Activated T-cell treated with anti-CD3 and anti-CD28 coated beads, Interleukin-2, amount 50 U/mL, for 24 hours (primary cell): ENCODE data around the gene ZRANB1.

Source experiments
- DNase-seq: peaks from one replicate; pipeline ENCODE4 v3.0.0-alpha.2; 2020
- H3K27ac Mint-ChIP-seq: 2 replicates; pipeline ENCODE4 v1.8.0; 2020; ENCODE audit warnings: mild to moderate bottlenecking, mixed read lengths
- H3K27me3 Mint-ChIP-seq: 2 replicates; pipeline ENCODE4 v1.8.0; 2020; ENCODE audit warnings: mixed read lengths
- H3K36me3 Mint-ChIP-seq: 2 replicates; pipeline ENCODE4 v1.8.0; 2020; ENCODE audit warnings: low read depth, mixed read lengths
- H3K4me1 Mint-ChIP-seq: 2 replicates; pipeline ENCODE4 v1.8.0; 2020; ENCODE audit warnings: low read depth, mixed read lengths
- H3K4me3 Mint-ChIP-seq: 2 replicates; pipeline ENCODE4 v1.8.0; 2020; ENCODE audit warnings: mild to moderate bottlenecking, moderate library complexity, mixed read lengths
- H3K9me3 Mint-ChIP-seq: 2 replicates; pipeline ENCODE4 v1.8.0; 2020; ENCODE audit warnings: mixed read lengths

Gene ZRANB1

GRCh38 chr10:124989526-124989925 is 47.6 kb downstream of the ZRANB1 start:
- H3K4me1 Mint-ChIP-seq: peaks cover 5% of the 10 kb centered on the region
- peaks cover 55% of the 10 kb centered on the region for H3K36me3 Mint-ChIP-seq
- DNase-seq: no peak
- H3K27ac Mint-ChIP-seq: no peak overlapping the region
- H3K9me3 Mint-ChIP-seq: no peaks in the 10 kb centered on the region
- no peak overlapping the region for H3K4me3 Mint-ChIP-seq
- H3K27me3 Mint-ChIP-seq: no peaks in the 10 kb centered on the region

- peak overlapping the region; percentile 26 for H3K27ac Mint-ChIP-seq
- H3K36me3 Mint-ChIP-seq: peaks cover 41% of the 10 kb centered on the region
- DNase-seq: peak; percentile 25
- no peaks in the 10 kb centered on the region for H3K27me3 Mint-ChIP-seq
- no peak overlapping the region for H3K4me3 Mint-ChIP-seq
- H3K4me1 Mint-ChIP-seq: peaks cover 5% of the 10 kb centered on the region
- H3K9me3 Mint-ChIP-seq: no peaks in the 10 kb centered on the region
These were observed 49.0 kb downstream of the ZRANB1 start for GRCh38 chr10:124990671-124991625.

- Mint-ChIP-seq H3K9me3 (no peaks in the 10 kb centered on the region), H3K36me3 (peaks cover 33% of the 10 kb centered on the region), H3K27ac (no peak overlapping the region), H3K4me3 (no peak overlapping the region), H3K27me3 (no peaks in the 10 kb centered on the region), H3K4me1 (peaks cover 5% of the 10 kb centered on the region)
- no peak for DNase-seq
These were observed 49.9 kb downstream of the ZRANB1 start for GRCh38 chr10:124991835-124992234.

GRCh38 chr10:124992462-124993344 is 50.8 kb downstream of the ZRANB1 start:
- Mint-ChIP-seq H3K4me1 (peaks cover 5% of the 10 kb centered on the region), H3K9me3 (no peaks in the 10 kb centered on the region), H3K36me3 (peaks cover 29% of the 10 kb centered on the region), H3K4me3 (no peak overlapping the region), H3K27me3 (no peaks in the 10 kb centered on the region), H3K27ac (no peak overlapping the region)
- DNase-seq: peak; percentile 31

- Mint-ChIP-seq H3K27me3 (no peaks in the 10 kb centered on the region), H3K27ac (no peak overlapping the region), H3K9me3 (no peaks in the 10 kb centered on the region)
These were observed 51.4 kb downstream of the ZRANB1 start for GRCh38 chr10:124993345-124993708.

GRCh38 chr10:124993736-124994451 is 52.0 kb downstream of the ZRANB1 start:
- H3K27ac Mint-ChIP-seq: no peak overlapping the region
- peak; percentile 23 for DNase-seq
- no peaks in the 10 kb centered on the region for H3K9me3 Mint-ChIP-seq
- H3K27me3 Mint-ChIP-seq: no peaks in the 10 kb centered on the region
- peaks cover under 1% of the 10 kb centered on the region for H3K4me1 Mint-ChIP-seq
- peaks cover 17% of the 10 kb centered on the region for H3K36me3 Mint-ChIP-seq
- H3K4me3 Mint-ChIP-seq: no peak overlapping the region

More at GRCh38 chr10:124993345-124993708, 51.4 kb downstream of the ZRANB1 start:
- Mint-ChIP-seq H3K4me1 (peaks cover 5% of the 10 kb centered on the region), H3K36me3 (peaks cover 23% of the 10 kb centered on the region), H3K4me3 (no peak overlapping the region)
- no peak for DNase-seq

GRCh38 chr10:124994573-124995473 is 52.9 kb downstream of the ZRANB1 start:
- peak overlapping the region; percentile 14 for H3K27ac Mint-ChIP-seq
- no peaks in the 10 kb centered on the region for H3K4me1 Mint-ChIP-seq
- H3K4me3 Mint-ChIP-seq: no peak overlapping the region

GRCh38 chr10:124995605-124996004 is 53.7 kb downstream of the ZRANB1 start:
- Mint-ChIP-seq H3K4me1 (no peaks in the 10 kb centered on the region), H3K9me3 (no peaks in the 10 kb centered on the region), H3K27ac (no peak overlapping the region), H3K27me3 (no peaks in the 10 kb centered on the region), H3K4me3 (no peak overlapping the region), H3K36me3 (peaks cover 5% of the 10 kb centered on the region)
- peak; percentile 20 for DNase-seq

More at GRCh38 chr10:124994573-124995473, 52.9 kb downstream of the ZRANB1 start:
- Mint-ChIP-seq H3K9me3 (no peaks in the 10 kb centered on the region), H3K27me3 (no peaks in the 10 kb centered on the region), H3K36me3 (peaks cover 8% of the 10 kb centered on the region)
- peak; percentile 24 for DNase-seq

GRCh38 chr10:124996127-124996853 is 54.4 kb downstream of the ZRANB1 start:
- no peaks in the 10 kb centered on the region for H3K4me1 Mint-ChIP-seq
- no peaks in the 10 kb centered on the region for H3K9me3 Mint-ChIP-seq
- no peaks in the 10 kb centered on the region for H3K36me3 Mint-ChIP-seq
- DNase-seq: peak; percentile 18
- no peaks in the 10 kb centered on the region for H3K27me3 Mint-ChIP-seq
- H3K27ac Mint-ChIP-seq: no peak overlapping the region
- H3K4me3 Mint-ChIP-seq: no peak overlapping the region

GRCh38 chr10:124996854-124997215 is 54.9 kb downstream of the ZRANB1 start:
- H3K27me3 Mint-ChIP-seq: no peaks in the 10 kb centered on the region
- H3K4me3 Mint-ChIP-seq: no peak overlapping the region
- no peaks in the 10 kb centered on the region for H3K36me3 Mint-ChIP-seq
- H3K27ac Mint-ChIP-seq: no peak overlapping the region
- H3K4me1 Mint-ChIP-seq: no peaks in the 10 kb centered on the region
- peak; percentile 22 for DNase-seq
- no peaks in the 10 kb centered on the region for H3K9me3 Mint-ChIP-seq

- Mint-ChIP-seq H3K36me3 (no peaks in the 10 kb centered on the region), H3K27me3 (no peaks in the 10 kb centered on the region), H3K4me3 (no peak overlapping the region), H3K9me3 (no peaks in the 10 kb centered on the region), H3K27ac (no peak overlapping the region), H3K4me1 (no peaks in the 10 kb centered on the region)
- DNase-seq: peak; percentile 7
These were observed 55.4 kb downstream of the ZRANB1 start for GRCh38 chr10:124997306-124997705.

GRCh38 chr10:124997771-124998623 is 56.1 kb downstream of the ZRANB1 start:
- Mint-ChIP-seq H3K36me3 (no peaks in the 10 kb centered on the region), H3K27ac (no peak overlapping the region)

More at GRCh38 chr10:124997771-124998623, 56.1 kb downstream of the ZRANB1 start:
- Mint-ChIP-seq H3K4me1 (no peaks in the 10 kb centered on the region), H3K4me3 (no peak overlapping the region), H3K27me3 (peaks cover 2% of the 10 kb centered on the region), H3K9me3 (no peaks in the 10 kb centered on the region)
- peak; percentile 21 for DNase-seq
